H1 (cell line): ENCODE data around the gene HILPDA. TPM values are rescaled to one million over a fixed set of nuclear protein-coding genes. Genes with fewer than 3 reads are reported as not detected.

Source experiments
- CTCF ChIA-PET: fragments of 300-600 bp; sonication (Branson Sonifier 250); formaldehyde crosslinking; loops from one replicate; lab custom pipeline; 2021; ENCODE audit not compliant: partially characterized antibody; lab: Charles Lee
- POLR2A ChIA-PET: fragments of 300-600 bp; sonication (Branson Sonifier 250); formaldehyde crosslinking; loops from one replicate; lab custom pipeline; 2021; ENCODE audit warnings: inconsistent platforms; ENCODE audit not compliant: partially characterized antibody; lab: Charles Lee
- DNase-seq, 2 experiments: peaks; one replicate each; pipeline versions ENCODE4 v3.0.0 to v3.0.0-alpha.2; 2010 to 2022; ENCODE audit warnings: low spot score in 2 of 2, low read depth in 1 of 2, mixed read lengths in 1 of 2
- FAIRE-seq: peaks from 2 replicates; lab custom pipeline; 2011; peaks lifted over from hg19 to GRCh38; lab: Jason Lieb, UNC
- H2AFZ ChIP-seq: 2 replicates; pipeline ENCODE4 v1.8.1; 2012; ENCODE audit warnings: low read length, inconsistent platforms
- H2AK5ac ChIP-seq: 2 replicates; pipeline ENCODE4 v1.6.1; 2013; ENCODE audit warnings: low read depth, low read length
- H2BK120ac ChIP-seq: replicated peaks from 2 replicates; pipeline ENCODE3; 2013; ENCODE audit warnings: low read depth, low read length, inconsistent platforms
- H2BK12ac ChIP-seq: 2 replicates; pipeline ENCODE4 v1.6.1; 2013; ENCODE audit warnings: low read depth, low read length
- H2BK15ac ChIP-seq: 2 replicates; pipeline ENCODE4 v1.6.1; 2013; ENCODE audit warnings: low read length
- H2BK20ac ChIP-seq: 2 replicates; pipeline ENCODE4 v1.6.1; 2013; ENCODE audit warnings: low read length
- H2BK5ac ChIP-seq: 2 replicates; pipeline ENCODE4 v1.6.1; 2013; ENCODE audit warnings: low read depth, low read length
- H3K14ac ChIP-seq: 2 replicates; pipeline ENCODE4 v1.6.1; 2013; ENCODE audit warnings: inconsistent platforms; ENCODE audit not compliant: insufficient read length
- H3K18ac ChIP-seq: 2 replicates; pipeline ENCODE4 v1.6.1; 2013; ENCODE audit warnings: low read length; ENCODE audit errors: extremely low read depth
- H3K23ac ChIP-seq: 2 replicates; pipeline ENCODE4 v1.6.1; 2013; ENCODE audit warnings: inconsistent platforms; ENCODE audit not compliant: insufficient read length
- H3K23me2 ChIP-seq: 2 replicates; pipeline ENCODE4 v1.6.1; 2013; ENCODE audit warnings: low read depth, low read length
- H3K27ac ChIP-seq: 2 replicates; pipeline ENCODE4 v1.6.1; 2011; ENCODE audit warnings: low read depth, low read length, inconsistent platforms
- H3K27me3 ChIP-seq, 4 experiments: replicated peaks in 1 of 4; 1 replicate in 1 of 4; 2 replicates in 3 of 4; pipeline versions ENCODE4 v1.6.1 to v1.8.1; 2011 to 2013; ENCODE audit warnings: low read length in 3 of 4, mild to moderate bottlenecking in 3 of 4, inconsistent platforms in 2 of 4, mixed read lengths in 2 of 4, moderate library complexity in 1 of 4; ENCODE audit not compliant: control insufficient read depth in 3 of 4, insufficient read depth in 3 of 4; ENCODE audit errors: extremely low read depth in 1 of 4
- H3K36me3 ChIP-seq, 4 experiments: 2 replicates each; pipeline versions ENCODE4 v1.6.1 to v1.8.1; 2011 to 2013; ENCODE audit warnings: mild to moderate bottlenecking in 4 of 4, low read length in 3 of 4, moderate library complexity in 2 of 4, control low read depth in 1 of 4, inconsistent platforms in 1 of 4; ENCODE audit not compliant: insufficient read depth in 4 of 4, control insufficient read depth in 2 of 4
- H3K4ac ChIP-seq: replicated peaks from 2 replicates; pipeline ENCODE3; 2013; ENCODE audit warnings: low read length, low read depth, mixed read lengths, inconsistent platforms; ENCODE audit not compliant: insufficient read length
- H3K4me1 ChIP-seq, 4 experiments: replicated peaks in 1 of 4; 1 replicate in 1 of 4; 2 replicates in 3 of 4; pipeline versions ENCODE4 v1.6.1 to v1.8.1; 2011 to 2013; ENCODE audit warnings: low read length in 3 of 4, inconsistent platforms in 2 of 4, mixed read lengths in 1 of 4; ENCODE audit not compliant: insufficient read depth in 4 of 4, control insufficient read depth in 3 of 4
- H3K4me2 ChIP-seq, 2 experiments: 2 replicates each; pipeline versions ENCODE4 v1.6.1 to v1.8.1; 2011 to 2013; ENCODE audit warnings: low read depth in 2 of 2, low read length in 2 of 2, control low read depth in 1 of 2, inconsistent platforms in 1 of 2, mild to moderate bottlenecking in 1 of 2; ENCODE audit not compliant: insufficient read depth in 1 of 2
- H3K4me3 ChIP-seq, 4 experiments: fragments of 200-600, 300-600 bp in 1 of 4; sonication (generic), shearing (Covaris generic), sonication (Bioruptor Twin) in 1 of 4; 2 replicates each; pipeline versions ENCODE4 v1.5.1 to v1.8.1; 2011 to 2016; ENCODE audit warnings: low read length in 4 of 4, low read depth in 3 of 4, control low read depth in 2 of 4, inconsistent platforms in 2 of 4, mild to moderate bottlenecking in 2 of 4, mixed read lengths in 1 of 4, moderate library complexity in 1 of 4; ENCODE audit not compliant: insufficient read depth in 2 of 4; ENCODE audit errors: extremely low read depth in 1 of 4
- H3K56ac ChIP-seq: replicated peaks from 2 replicates; pipeline ENCODE3; 2013; ENCODE audit warnings: low read depth, mild to moderate bottlenecking, mixed read lengths, low read length, inconsistent platforms; ENCODE audit not compliant: insufficient read length
- H3K79me1 ChIP-seq: 2 replicates; pipeline ENCODE4 v1.6.1; 2013; ENCODE audit warnings: low read depth, low read length, control low read depth
- H3K79me2 ChIP-seq, 2 experiments: 2 replicates each; pipeline versions ENCODE4 v1.6.1 to v1.8.1; 2012 to 2013; ENCODE audit warnings: low read length in 2 of 2, mild to moderate bottlenecking in 2 of 2, inconsistent platforms in 1 of 2; ENCODE audit not compliant: insufficient read depth in 2 of 2, control insufficient read depth in 1 of 2
- H3K9ac ChIP-seq, 4 experiments: replicated peaks in 1 of 4; 1 replicate in 1 of 4; 2 replicates in 3 of 4; pipeline versions ENCODE4 v1.6.1 to v1.8.1; 2011 to 2013; ENCODE audit warnings: low read depth in 3 of 4, low read length in 3 of 4, control low read depth in 2 of 4, mild to moderate bottlenecking in 2 of 4, moderate library complexity in 2 of 4, inconsistent platforms in 1 of 4; ENCODE audit errors: extremely low read depth in 1 of 4
- H3K9me3 ChIP-seq, 2 experiments: 2 replicates each; pipeline versions ENCODE4 v1.6.1 to v1.8.1; 2012 to 2013; ENCODE audit warnings: mild to moderate bottlenecking in 2 of 2, moderate library complexity in 2 of 2, control low read depth in 1 of 2, inconsistent platforms in 1 of 2, low read depth in 1 of 2, low read length in 1 of 2, mixed read lengths in 1 of 2; ENCODE audit not compliant: insufficient read depth in 2 of 2
- H4K20me1 ChIP-seq, 2 experiments: replicated peaks in 1 of 2; 2 replicates each; pipeline versions ENCODE3 to v1.8.1; 2011 to 2013; ENCODE audit warnings: inconsistent platforms in 2 of 2, low read length in 2 of 2, mild to moderate bottlenecking in 1 of 2; ENCODE audit not compliant: insufficient read depth in 2 of 2, control insufficient read depth in 1 of 2
- H4K5ac ChIP-seq: 2 replicates; pipeline ENCODE4 v1.6.1; 2013; ENCODE audit warnings: low read length, low read depth, mixed read lengths, inconsistent platforms; ENCODE audit not compliant: insufficient read length
- H4K8ac ChIP-seq: 2 replicates; pipeline ENCODE4 v1.8.0; 2013; ENCODE audit warnings: mild to moderate bottlenecking, moderate library complexity, low read length, inconsistent platforms; ENCODE audit not compliant: insufficient read depth; ENCODE audit errors: extremely low read depth
- H4K91ac ChIP-seq: replicated peaks from 2 replicates; pipeline ENCODE3; 2013; ENCODE audit warnings: low read length, mixed read lengths, inconsistent platforms; ENCODE audit not compliant: insufficient read length
- BRCA1 ChIP-seq: IDR thresholded peaks from 2 replicates; pipeline ENCODE4 v1.6.1; 2012; ENCODE audit warnings: low read depth, low read length, improper control_type of control experiment
- CEBPB ChIP-seq: IDR thresholded peaks from 2 replicates; pipeline ENCODE4 v1.6.1; 2012; ENCODE audit warnings: low read depth, low read length
- E2F6 ChIP-seq: IDR thresholded peaks from 2 replicates; pipeline ENCODE4 v1.6.1; 2012; ENCODE audit warnings: inconsistent platforms
- EZH2 ChIP-seq: fragments of 200-600 bp; sonication (generic); IDR thresholded peaks from 2 replicates; pipeline ENCODE4 v1.7.1; 2012; ENCODE audit warnings: low read depth, mild to moderate bottlenecking, moderate library complexity, low read length, inconsistent platforms; ENCODE audit not compliant: severe bottlenecking
- HDAC2 ChIP-seq, 2 experiments: fragments of 300-600 bp in 1 of 2; sonication (generic) in 1 of 2; IDR thresholded peaks; 2 replicates each; pipeline ENCODE4 v1.6.1; 2011 to 2012; ENCODE audit warnings: low read depth in 2 of 2, low read length in 2 of 2, mild to moderate bottlenecking in 2 of 2, moderate library complexity in 2 of 2, borderline replicate concordance in 1 of 2, inconsistent platforms in 1 of 2
- JUND ChIP-seq: IDR thresholded peaks from 2 replicates; pipeline ENCODE4 v1.6.1; 2011; ENCODE audit warnings: mild to moderate bottlenecking, improper control_type of control experiment, low read length
- MAFK ChIP-seq: IDR thresholded peaks from 2 replicates; pipeline ENCODE4 v1.6.1; 2012; ENCODE audit warnings: low read depth, mild to moderate bottlenecking, improper control_type of control experiment, low read length
- NRF1 ChIP-seq: IDR thresholded peaks from 2 replicates; pipeline ENCODE4 v1.6.1; 2011; ENCODE audit warnings: mild to moderate bottlenecking, low read depth, low read length, improper control_type of control experiment
- POLR2AphosphoS5 ChIP-seq: IDR thresholded peaks from 2 replicates; pipeline ENCODE4 v1.6.1; 2011; ENCODE audit warnings: low read depth, low read length
- RFX5 ChIP-seq: IDR thresholded peaks from 2 replicates; pipeline ENCODE4 v1.6.1; 2011; ENCODE audit warnings: low read depth, low read length, improper control_type of control experiment, borderline replicate concordance
- SIX5 ChIP-seq: IDR thresholded peaks from 2 replicates; pipeline ENCODE4 v1.6.1; 2011; ENCODE audit warnings: mild to moderate bottlenecking, low read depth, low read length
- SRF ChIP-seq: IDR thresholded peaks from 2 replicates; pipeline ENCODE4 v1.6.1; 2011; ENCODE audit warnings: mild to moderate bottlenecking, low read depth, low read length, moderate library complexity
- TBP ChIP-seq: IDR thresholded peaks from 2 replicates; pipeline ENCODE4 v1.6.1; 2011; ENCODE audit warnings: low read depth, low read length, improper control_type of control experiment
- WGBS, 2 experiments: shearing (Covaris generic) in 1 of 2; methylation state at CpG; one replicate each; pipeline versions ENCODE4 v1.1.6 to v1.1.7; 2013 to 2015; ENCODE audit warnings: low lambda C conversion rate in 2 of 2, mixed read lengths in 2 of 2, inconsistent platforms in 1 of 2, low coverage in 1 of 2, missing lambda C conversion rate in 1 of 2; ENCODE audit not compliant: insufficient replicate concordance in 2 of 2, insufficient coverage in 1 of 2, insufficient read length in 1 of 2; ENCODE audit errors: extremely low coverage in 1 of 2, missing lambda C conversion rate in 1 of 2; 5-methylcytosine and 5-hydroxymethylcytosine counted together
- polyA plus RNA-seq, 7 experiments: library from polyadenylated mRNA; depleted of rRNA in 3 of 7; stranded (reverse) in 5 of 7; unstranded in 2 of 7; fragments of >200 nt in 5 of 7; fragments of 200-250 nt in 2 of 7; gene quantifications; 1 replicate in 5 of 7; 2 replicates in 1 of 7; 4 replicates in 1 of 7; pipeline versions ENCODE4 v1.2.1 to v1.2.3, GENCODE V29; 2011 to 2013; ENCODE audit warnings: missing spikeins in 2 of 7, mixed read lengths in 2 of 7
- total RNA-seq: library from RNA; stranded (reverse); fragmentation: NEBNext Ultra II Directional; extraction: Animal tissue kit (Norgen Biotek cat#: 25700); gene quantifications from 2 replicates; pipeline ENCODE4 v1.2.1, GENCODE V29; 2021

HILPDA gene
- total and polyA plus RNA-seq, 2 of the 8 experiments (the other 6 are each of a cell fraction or from before 2014, with no cell fraction given): 35.6 to 80.0 TPM

GRCh38 chr7:128452552-128452951 is 3.1 kb upstream of the HILPDA start:
- H3K79me1 ChIP-seq: peaks cover 4% of the 10 kb centered on the region
- H3K79me2 ChIP-seq: peaks cover 0 to 15% of the 10 kb centered on the region in 2 experiments; a peak in 2 of 4 replicates
- peaks cover 2 to 7% (median 4%) of the 10 kb centered on the region in 4 experiments; a peak in 5 of 8 replicates for H3K36me3 ChIP-seq
- no peaks in the 10 kb centered on the region for H3K9me3 ChIP-seq
- WGBS, 2 experiments: 100% methylated on average over 1 of the region's 1 CpG; no CpG with 5 or more reads in 1 of the 2 experiments
- H3K18ac ChIP-seq: no peak overlapping the region
- no peak overlapping the region for H2AK5ac ChIP-seq
- H3K27ac ChIP-seq: no peak overlapping the region
- no peak overlapping the region for H3K56ac ChIP-seq
- H2BK15ac ChIP-seq: no peak overlapping the region
- FAIRE-seq (no peak), DNase-seq (no peak)
- H4K8ac ChIP-seq: no peak overlapping the region
- H3K4me1 ChIP-seq: peaks cover 9 to 19% (median 12%) of the 10 kb centered on the region in 4 experiments
- no peak overlapping the region for H3K4me3 ChIP-seq
- H4K5ac ChIP-seq: no peak overlapping the region
- H3K27me3 ChIP-seq: no peaks in the 10 kb centered on the region; a peak in 2 of 7 replicates
- no peak overlapping the region for H3K23ac ChIP-seq
- no peak overlapping the region for H2BK5ac ChIP-seq
- H3K14ac ChIP-seq: no peak overlapping the region
- H3K4me2 ChIP-seq: no peak overlapping the region
- ChIA-PET POLR2A (no interaction called here), CTCF (interaction anchor here (1.5 to 5.4 kb wide), 2 partner anchors 9 to 26 kb away, joined by 4 to 67 read pairs; no protein-coding TSS in a partner anchor)
- H4K20me1 ChIP-seq: no peaks in the 10 kb centered on the region
- no peak overlapping the region for H3K9ac ChIP-seq
- H3K4ac ChIP-seq: no peak overlapping the region
- no peak overlapping the region for H4K91ac ChIP-seq
- no peak overlapping the region for H2BK120ac ChIP-seq
- peaks cover 9% of the 10 kb centered on the region; the same call in 1 of the 2 replicates for H3K23me2 ChIP-seq
- H2BK12ac ChIP-seq: no peak overlapping the region
- no peak overlapping the region for H2BK20ac ChIP-seq
- H2AFZ ChIP-seq: no peak overlapping the region
- TF ChIP-seq MAFK (no peak), SRF (no peak), RFX5 (no peak), JUND (no peak), BRCA1 (no peak), HDAC2 (IDR thresholded peaks at IDR 0.05; ENCODE audit: borderline replicate concordance in 1 of 2, low read depth in 2 of 2, low read length in 2 of 2) (no peak), SIX5 (no peak), TBP (no peak), E2F6 (no peak), EZH2 (no peak), CEBPB (no peak), POLR2AphosphoS5 (no peak), NRF1 (no peak)
